GM23248 (cell line): Measurements from ENCODE around the gene REC114. TPM values are rescaled to one million over a fixed set of nuclear protein-coding genes. Genes with fewer than 3 reads are reported as not detected.

Experiments used
- DNase-seq: peaks from one replicate; pipeline ENCODE4 v3.0.0-alpha.2; 2015
- H2AFZ ChIP-seq: fragments of 200-600 bp; sonication (generic); 2 replicates; pipeline ENCODE4 v1.6.1; 2016; ENCODE audit warnings: antibody characterized with exemption
- H3F3A ChIP-seq: fragments of 200-600 bp; sonication (generic); 2 replicates; pipeline ENCODE4 v1.6.1; 2016; ENCODE audit warnings: mild to moderate bottlenecking, antibody characterized with exemption, mixed run types; ENCODE audit not compliant: insufficient read depth
- H3K27ac ChIP-seq: fragments of 200-600 bp; sonication (generic); 2 replicates; pipeline ENCODE4 v1.5.1; 2016; ENCODE audit warnings: mild to moderate bottlenecking
- H3K27me3 ChIP-seq: fragments of 200-600 bp; sonication (generic); replicated peaks from 2 replicates; pipeline ENCODE4 v1.6.1; 2016; ENCODE audit warnings: mild to moderate bottlenecking; ENCODE audit not compliant: insufficient read depth
- H3K36me3 ChIP-seq: fragments of 200-600 bp; sonication (generic); 2 replicates; pipeline ENCODE4 v1.6.1; 2016; ENCODE audit warnings: low read depth, mild to moderate bottlenecking
- H3K4me1 ChIP-seq: fragments of 200-600 bp; sonication (generic); 2 replicates; pipeline ENCODE4 v1.6.1; 2016; ENCODE audit warnings: mild to moderate bottlenecking; ENCODE audit not compliant: insufficient read depth
- H3K4me2 ChIP-seq: fragments of 200-600 bp; sonication (generic); one replicate; pipeline ENCODE4 v1.6.1; 2016; ENCODE audit warnings: mild to moderate bottlenecking; ENCODE audit not compliant: unreplicated experiment
- H3K4me3 ChIP-seq: fragments of 200-600 bp; sonication (generic); 2 replicates; pipeline ENCODE4 v1.5.1; 2016; ENCODE audit warnings: mild to moderate bottlenecking
- H3K79me2 ChIP-seq: fragments of 200-600 bp; sonication (generic); 2 replicates; pipeline ENCODE4 v1.6.1; 2016; ENCODE audit warnings: mild to moderate bottlenecking; ENCODE audit not compliant: insufficient read depth
- H3K9ac ChIP-seq: fragments of 200-600 bp; sonication (generic); 2 replicates; pipeline ENCODE4 v1.6.1; 2016; ENCODE audit warnings: mild to moderate bottlenecking
- H3K9me2 ChIP-seq: fragments of 200-600 bp; sonication (generic); 2 replicates; pipeline ENCODE4 v1.6.1; 2016; ENCODE audit warnings: mixed run types, mild to moderate bottlenecking, moderate library complexity; ENCODE audit not compliant: insufficient read depth
- H3K9me3 ChIP-seq: fragments of 200-600 bp; sonication (generic); one replicate; pipeline ENCODE4 v1.6.1; 2017; ENCODE audit warnings: low read depth
- H4K20me1 ChIP-seq: fragments of 200-600 bp; sonication (generic); 2 replicates; pipeline ENCODE4 v1.6.0; 2016; ENCODE audit not compliant: insufficient read depth
- EZH2 ChIP-seq: fragments of 200-600 bp; sonication (generic); IDR thresholded peaks from 2 replicates; pipeline ENCODE4 v1.6.1; 2018; ENCODE audit warnings: antibody characterized with exemption, mild to moderate bottlenecking; ENCODE audit not compliant: insufficient read depth, poor library complexity, severe bottlenecking
- EZH2phosphoT487 ChIP-seq: fragments of 200-600 bp; sonication (generic); IDR thresholded peaks from 2 replicates; pipeline ENCODE4 v1.6.1; 2018; ENCODE audit warnings: antibody characterized with exemption, moderate library complexity, mild to moderate bottlenecking, low read depth; ENCODE audit not compliant: insufficient read depth
- WGBS, 2 experiments: methylation state at CpG; one replicate each; pipeline ENCODE4 v1.1.6; 2015 to 2017; ENCODE audit warnings: low lambda C conversion rate in 2 of 2, low coverage in 1 of 2; ENCODE audit errors: missing lambda C conversion rate in 2 of 2; 5-methylcytosine and 5-hydroxymethylcytosine counted together
- in situ Hi-C: fragments of 300-500 bp; cut with MboI; formaldehyde crosslinking; loops from 2 replicates; pipeline ENCODE4 v1.15.0; 2020
- polyA plus RNA-seq: library from polyadenylated mRNA; unstranded; fragments of >200 nt; fragmentation: Nextera tagmentation; extraction: Ambion mirVana; gene quantifications from 2 replicates; pipeline ENCODE4 v1.2.1, GENCODE V29; 2016
- total RNA-seq: library from RNA; depleted of rRNA; stranded (reverse); fragments of >200 nt; shearing (Covaris generic); gene quantifications from 2 replicates; pipeline ENCODE4 v1.2.3, GENCODE V29; 2014

Gene REC114
- total and polyA plus RNA-seq, 2 experiments from 2014 or later = not detected

- H3K4me3 ChIP-seq = no peak overlapping the region
- H3K27ac ChIP-seq = no peak overlapping the region
- no peak overlapping the region for H3K9ac ChIP-seq
- H3K4me2 ChIP-seq = no peak overlapping the region
- no peaks in the 10 kb centered on the region for H3K36me3 ChIP-seq
- no peaks in the 10 kb centered on the region for H3K4me1 ChIP-seq
- H3F3A ChIP-seq = no peaks in the 10 kb centered on the region
- peaks cover 13% of the 10 kb centered on the region; the same call in 1 of the 2 replicates for H3K27me3 ChIP-seq
- no peaks in the 10 kb centered on the region for H3K9me2 ChIP-seq
- TF ChIP-seq EZH2phosphoT487 (no peak), EZH2 (no peak)
- peak; percentile 10 for DNase-seq
- WGBS, 2 experiments = 94% methylated on average over 2 of the region's 2 CpGs
- H2AFZ ChIP-seq = no peak overlapping the region
- no peaks in the 10 kb centered on the region for H4K20me1 ChIP-seq
- H3K9me3 ChIP-seq = no peaks in the 10 kb centered on the region
- in situ Hi-C loops = no loop called here
- no peaks in the 10 kb centered on the region for H3K79me2 ChIP-seq
Measured at GRCh38 chr15:73493922-73494321, 51.0 kb downstream of the REC114 start.

GRCh38 chr15:73495181-73495580, 52.2 kb downstream of the REC114 start:
- no peak for DNase-seq
- no peaks in the 10 kb centered on the region for H3K9me2 ChIP-seq
- TF ChIP-seq EZH2phosphoT487 (no peak), EZH2 (no peak)
- H4K20me1 ChIP-seq = no peaks in the 10 kb centered on the region
- no peaks in the 10 kb centered on the region for H3F3A ChIP-seq
- no peak overlapping the region for H3K27ac ChIP-seq
- in situ Hi-C loops = no loop called here
- no peaks in the 10 kb centered on the region for H3K4me1 ChIP-seq
- H2AFZ ChIP-seq = no peak overlapping the region
- no peak overlapping the region for H3K4me3 ChIP-seq
- H3K79me2 ChIP-seq = no peaks in the 10 kb centered on the region
- WGBS, 2 experiments = 45 to 56% methylated on average over 3 of the region's 3 CpGs
- no peaks in the 10 kb centered on the region for H3K36me3 ChIP-seq
- no peaks in the 10 kb centered on the region for H3K9me3 ChIP-seq
- H3K4me2 ChIP-seq = no peak overlapping the region
- H3K27me3 ChIP-seq = peaks cover 13% of the 10 kb centered on the region; the same call in 1 of the 2 replicates
- no peak overlapping the region for H3K9ac ChIP-seq

GRCh38 chr15:73500696-73501095, 57.7 kb downstream of the REC114 start:
- Histone ChIP-seq H3K4me3 (no peak overlapping the region), H3K9me3 (no peaks in the 10 kb centered on the region), H4K20me1 (no peaks in the 10 kb centered on the region), H3K4me2 (no peak overlapping the region), H3K9ac (no peak overlapping the region), H3K27me3 (peaks cover 2% of the 10 kb centered on the region; the same call in 1 of the 2 replicates), H2AFZ (no peak overlapping the region), H3K4me1 (no peaks in the 10 kb centered on the region), H3K9me2 (no peaks in the 10 kb centered on the region), H3K36me3 (no peaks in the 10 kb centered on the region), H3F3A (no peaks in the 10 kb centered on the region), H3K27ac (no peak overlapping the region), H3K79me2 (no peaks in the 10 kb centered on the region)
- TF ChIP-seq EZH2phosphoT487 = no peak
- TF ChIP-seq EZH2 = no peak
- in situ Hi-C loops = no loop called here
- DNase-seq = no peak

- Histone ChIP-seq H3K4me3 (no peak overlapping the region), H3K4me1 (no peaks in the 10 kb centered on the region), H3K27me3 (no peaks in the 10 kb centered on the region), H3K79me2 (no peaks in the 10 kb centered on the region), H3K9me3 (no peaks in the 10 kb centered on the region), H3K9ac (no peak overlapping the region), H2AFZ (no peak overlapping the region), H3F3A (no peaks in the 10 kb centered on the region), H3K9me2 (no peaks in the 10 kb centered on the region), H4K20me1 (no peaks in the 10 kb centered on the region), H3K27ac (no peak overlapping the region), H3K4me2 (no peak overlapping the region), H3K36me3 (no peaks in the 10 kb centered on the region)
- DNase-seq = no peak
- in situ Hi-C loops = no loop called here
- TF ChIP-seq EZH2phosphoT487 = no peak
- TF ChIP-seq EZH2 = no peak
Measured at GRCh38 chr15:73504885-73505284, 61.9 kb downstream of the REC114 start.

- Histone ChIP-seq H3K9me2 (no peaks in the 10 kb centered on the region), H3K79me2 (no peaks in the 10 kb centered on the region), H3F3A (no peaks in the 10 kb centered on the region), H3K27me3 (no peaks in the 10 kb centered on the region), H2AFZ (no peak overlapping the region), H3K4me1 (no peaks in the 10 kb centered on the region), H3K4me3 (no peak overlapping the region), H3K9ac (no peak overlapping the region), H3K9me3 (no peaks in the 10 kb centered on the region), H3K36me3 (no peaks in the 10 kb centered on the region), H3K4me2 (no peak overlapping the region), H3K27ac (no peak overlapping the region), H4K20me1 (no peaks in the 10 kb centered on the region)
- in situ Hi-C loops = no loop called here
- no peak for DNase-seq
- WGBS, 2 experiments = 28 to 69% methylated on average over 1 of the region's 1 CpG
- no peak for TF ChIP-seq EZH2phosphoT487
- no peak for TF ChIP-seq EZH2
Measured at GRCh38 chr15:73515527-73515926, 72.6 kb downstream of the REC114 start.
